PC-3 (cell line): ENCODE data around the gene OBP2B. TPM values are rescaled to one million over a fixed set of nuclear protein-coding genes. Genes with fewer than 3 reads are reported as not detected.
"Not testable (repeated sequence)": the region's sequence is repeated elsewhere in the genome, so short reads cannot be mapped to it uniquely, and the experiment has no call there.

ENCODE experiments used
- ATAC-seq: fragments of 200-7000 bp; cut with Tn5 transposase; 2 replicates; pipeline ENCODE4 v1.9.1; 2020; ENCODE audit warnings: mild to moderate bottlenecking, moderate library complexity
- BruUV-seq: library from RNA; stranded (reverse); fragments of 400-500 nt; replicated peaks from 2 replicates; lab custom pipeline; 2021; lab: Mats Ljungman, UMichigan
- CTCF ChIA-PET: fragments of 300-600 bp; sonication (Branson Sonifier 250); formaldehyde crosslinking; loops from one replicate; lab custom pipeline; 2022; ENCODE audit warnings: antibody characterized with exemption; lab: Charles Lee
- POLR2A ChIA-PET: fragments of 300-600 bp; sonication (Branson Sonifier 250); formaldehyde crosslinking; loops from one replicate; lab custom pipeline; 2022; ENCODE audit warnings: antibody characterized with exemption; ENCODE audit not compliant: unreplicated experiment; lab: Charles Lee
- DNase-seq: peaks from one replicate; pipeline ENCODE4 v3.0.0-alpha.2; 2015
- H2AFZ ChIP-seq: fragments of 300-600 bp; sonication (generic); 2 replicates; pipeline ENCODE4 v1.6.0; 2016; ENCODE audit warnings: antibody characterized with exemption, low read length
- H3F3A ChIP-seq: fragments of 300-600 bp; sonication (generic); one replicate; pipeline ENCODE4 v1.6.0; 2017; ENCODE audit warnings: antibody characterized with exemption, low read length, control low read depth, mild to moderate bottlenecking; ENCODE audit not compliant: unreplicated experiment
- H3K27ac ChIP-seq: fragments of 300-600 bp; sonication (generic); 2 replicates; pipeline ENCODE4 v1.5.1; 2016; ENCODE audit warnings: mild to moderate bottlenecking, low read length
- H3K27me3 ChIP-seq: fragments of 300-600 bp; sonication (generic); 2 replicates; pipeline ENCODE4 v1.6.1; 2016; ENCODE audit warnings: low read length, mixed read lengths
- H3K36me3 ChIP-seq: fragments of 300-600 bp; sonication (generic); 2 replicates; pipeline ENCODE4 v1.6.1; 2016; ENCODE audit warnings: low read depth, mixed run types, low read length, mixed read lengths
- H3K4me1 ChIP-seq: fragments of 300-600 bp; sonication (generic); 2 replicates; pipeline ENCODE4 v1.5.1; 2016; ENCODE audit warnings: low read length; ENCODE audit not compliant: insufficient read depth
- H3K4me2 ChIP-seq: fragments of 300-600 bp; sonication (generic); 2 replicates; pipeline ENCODE4 v1.6.0; 2016; ENCODE audit warnings: low read length
- H3K4me3 ChIP-seq: fragments of 300-600 bp; sonication (generic); 2 replicates; pipeline ENCODE4 v1.5.1; 2016; ENCODE audit warnings: mild to moderate bottlenecking, low read length, mixed read lengths
- H3K79me2 ChIP-seq: fragments of 300-600 bp; sonication (generic); 2 replicates; pipeline ENCODE4 v1.6.1; 2017; ENCODE audit warnings: low read length, mixed read lengths
- H3K9ac ChIP-seq: fragments of 300-600 bp; sonication (generic); 2 replicates; pipeline ENCODE4 v1.6.0; 2016; ENCODE audit warnings: mild to moderate bottlenecking, low read length
- H3K9me2 ChIP-seq: fragments of 300-600 bp; sonication (generic); replicated peaks from 2 replicates; pipeline ENCODE4 v1.6.1; 2016; ENCODE audit warnings: mixed run types, low read length, mixed read lengths
- H3K9me3 ChIP-seq: fragments of 300-600 bp; sonication (generic); 2 replicates; pipeline ENCODE4 v1.6.1; 2016; ENCODE audit warnings: low read length, mixed read lengths
- H4K20me1 ChIP-seq: fragments of 300-600 bp; sonication (generic); 2 replicates; pipeline ENCODE4 v1.6.1; 2016; ENCODE audit warnings: low read length, mixed read lengths
- EZH2 ChIP-seq: fragments of 300-600 bp; sonication (generic); IDR thresholded peaks from one replicate; pipeline ENCODE4 v1.6.1; 2017; ENCODE audit warnings: antibody characterized with exemption, mild to moderate bottlenecking, low read length; ENCODE audit not compliant: unreplicated experiment
- EZH2phosphoT487 ChIP-seq: fragments of 300-600 bp; sonication (generic); IDR thresholded peaks from 2 replicates; pipeline ENCODE4 v1.6.1; 2018; ENCODE audit warnings: mild to moderate bottlenecking, antibody characterized with exemption, low read length, borderline replicate concordance
- intact Hi-C: fragments of 100-400 bp; cut with micrococcal nuclease; formaldehyde crosslinking; loops from 2 replicates; pipeline ENCODE4 v1.9.0; 2023
- total RNA-seq: library from RNA; depleted of rRNA; stranded (reverse); fragments of >200 nt; gene quantifications from 2 replicates; pipeline ENCODE4 v1.2.3, GENCODE V29; 2014
- TF ChIP-seq, protein P1 (sequence below): fragments of 300-600 bp; sonication (generic); conservative IDR thresholded peaks from 2 replicates; pipeline ENCODE4 v1.5.1; 2017; ENCODE audit warnings: antibody characterized with exemption, low read depth, mild to moderate bottlenecking, low read length

Gene OBP2B
- total RNA-seq, 1 experiment from 2014 or later = not detected

- H3K27me3 ChIP-seq = no peaks in the 10 kb centered on the region
- H3K4me1 ChIP-seq = peaks cover 38% of the 10 kb centered on the region
- no peak for ATAC-seq
- H3K27ac ChIP-seq = peak overlapping the region; percentile 42
- H3F3A ChIP-seq = peaks cover 7% of the 10 kb centered on the region
- H3K9ac ChIP-seq = no peak overlapping the region; the same call in 1 of the 2 replicates
- no peak overlapping the region for H3K4me3 ChIP-seq
- no TSS peak for BruUV-seq
- H3K9me3 ChIP-seq = no peaks in the 10 kb centered on the region
- no peaks in the 10 kb centered on the region for H3K36me3 ChIP-seq
- intact Hi-C loops = no loop called here
- POLR2A ChIA-PET = no interaction called here
- CTCF ChIA-PET = no interaction called here
- H3K79me2 ChIP-seq = no peaks in the 10 kb centered on the region
- TF ChIP-seq, protein P1, sequence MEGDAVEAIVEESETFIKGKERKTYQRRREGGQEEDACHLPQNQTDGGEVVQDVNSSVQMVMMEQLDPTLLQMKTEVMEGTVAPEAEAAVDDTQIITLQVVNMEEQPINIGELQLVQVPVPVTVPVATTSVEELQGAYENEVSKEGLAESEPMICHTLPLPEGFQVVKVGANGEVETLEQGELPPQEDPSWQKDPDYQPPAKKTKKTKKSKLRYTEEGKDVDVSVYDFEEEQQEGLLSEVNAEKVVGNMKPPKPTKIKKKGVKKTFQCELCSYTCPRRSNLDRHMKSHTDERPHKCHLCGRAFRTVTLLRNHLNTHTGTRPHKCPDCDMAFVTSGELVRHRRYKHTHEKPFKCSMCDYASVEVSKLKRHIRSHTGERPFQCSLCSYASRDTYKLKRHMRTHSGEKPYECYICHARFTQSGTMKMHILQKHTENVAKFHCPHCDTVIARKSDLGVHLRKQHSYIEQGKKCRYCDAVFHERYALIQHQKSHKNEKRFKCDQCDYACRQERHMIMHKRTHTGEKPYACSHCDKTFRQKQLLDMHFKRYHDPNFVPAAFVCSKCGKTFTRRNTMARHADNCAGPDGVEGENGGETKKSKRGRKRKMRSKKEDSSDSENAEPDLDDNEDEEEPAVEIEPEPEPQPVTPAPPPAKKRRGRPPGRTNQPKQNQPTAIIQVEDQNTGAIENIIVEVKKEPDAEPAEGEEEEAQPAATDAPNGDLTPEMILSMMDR = no peak
- TF ChIP-seq EZH2 (no peak), EZH2phosphoT487 (no peak)
- DNase-seq = no peak
- H4K20me1 ChIP-seq = no peaks in the 10 kb centered on the region
- H3K4me2 ChIP-seq = peak overlapping the region; percentile 34; the same call in 1 of the 2 replicates
- no peaks in the 10 kb centered on the region for H3K9me2 ChIP-seq
- H2AFZ ChIP-seq = no peak overlapping the region
Measured at GRCh38 chr9:133210609-133211008, 1.6 kb upstream of the OBP2B start.

DNA sequence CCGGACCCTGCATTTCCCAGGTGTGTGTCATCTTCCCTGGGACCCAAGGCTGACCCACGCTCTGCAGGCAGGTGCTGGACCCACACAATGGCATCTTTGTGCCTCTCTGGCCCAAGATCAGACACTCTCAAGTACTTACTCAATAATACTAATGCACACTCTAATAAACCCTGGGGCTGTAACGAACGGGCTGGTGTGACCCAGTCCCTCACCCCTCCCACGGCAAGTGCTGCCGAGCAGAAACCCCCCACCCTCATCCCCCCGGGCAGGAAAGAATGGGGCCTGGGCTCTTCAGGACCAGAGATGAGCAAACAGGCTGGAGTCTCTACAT is 1.1 kb upstream of the OBP2B start:
- intact Hi-C loops = no loop called here
- TF ChIP-seq, protein P1 = no peak
- TF ChIP-seq EZH2phosphoT487 (no peak), EZH2 (no peak)
- Histone ChIP-seq H3K9me2 (no peaks in the 10 kb centered on the region), H2AFZ (no peak overlapping the region), H4K20me1 (no peaks in the 10 kb centered on the region), H3K4me2 (peak overlapping the region; percentile 34; the same call in 1 of the 2 replicates), H3K36me3 (no peaks in the 10 kb centered on the region), H3K79me2 (no peaks in the 10 kb centered on the region), H3K9me3 (no peaks in the 10 kb centered on the region), H3K4me1 (peaks cover 34% of the 10 kb centered on the region), H3K27ac (peak overlapping the region; percentile 42), H3K27me3 (no peaks in the 10 kb centered on the region), H3K4me3 (no peak overlapping the region), H3K9ac (no peak overlapping the region), H3F3A (peaks cover 7% of the 10 kb centered on the region)
- peak; percentile 77 for DNase-seq
- ChIA-PET CTCF (no interaction called here), POLR2A (no interaction called here)
- ATAC-seq = peak; percentile 43
- no TSS peak for BruUV-seq

- 0 out of 2 replicates have a peak overlapping the region, but pooled peaks have one; percentile 34 for H3K4me2 ChIP-seq
- H3K36me3 ChIP-seq, H3K9me3 ChIP-seq, BruUV-seq, ATAC-seq, H3K4me3 ChIP-seq, CTCF ChIA-PET, H2AFZ ChIP-seq, POLR2A ChIA-PET, intact Hi-C loops, H3K27me3 ChIP-seq, H4K20me1 ChIP-seq, H3K9ac ChIP-seq, H3K79me2 ChIP-seq, DNase-seq, H3F3A ChIP-seq, H3K9me2 ChIP-seq: not testable (repeated sequence)
- H3K4me1 ChIP-seq = peaks cover 28% of the 10 kb centered on the region
- 0 out of 2 replicates have a peak overlapping the region, but pooled peaks have one; percentile 36 for H3K27ac ChIP-seq
Measured at GRCh38 chr9:133209327-133210201, 514 bp upstream of the OBP2B start.

DNA sequence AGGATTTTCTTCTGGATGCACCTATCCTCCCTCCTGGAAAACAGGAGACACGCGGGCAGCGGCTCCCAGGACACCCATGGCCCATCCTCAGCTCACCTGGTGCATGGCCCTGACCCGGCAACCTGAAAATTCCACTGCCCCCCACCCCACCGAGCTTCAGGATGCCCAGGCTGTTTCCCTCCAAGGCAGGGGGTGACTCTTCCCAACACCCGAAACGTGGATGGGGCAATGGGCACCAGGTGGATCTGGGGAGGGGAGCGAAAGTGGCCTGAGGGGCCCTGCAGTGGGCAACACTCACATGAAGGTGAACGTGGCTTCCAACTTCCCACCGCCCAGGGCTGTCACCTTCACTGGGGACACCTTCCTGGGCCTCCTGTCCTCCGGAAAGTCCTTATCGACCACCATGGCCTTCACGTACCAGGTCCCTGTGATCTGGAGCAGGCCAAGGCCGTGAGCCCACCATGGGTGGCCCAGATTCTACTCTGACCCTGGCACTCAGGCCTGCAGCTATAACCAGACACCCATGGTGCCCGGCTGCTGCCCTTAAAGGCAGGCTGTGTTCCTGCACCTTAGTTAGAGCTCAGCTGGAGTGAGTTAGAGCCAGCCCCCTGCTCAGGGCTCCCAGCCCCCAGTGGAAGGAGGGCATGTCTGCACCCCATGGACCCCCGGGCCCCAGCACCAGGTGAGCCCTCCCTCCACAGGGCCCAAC is 725 bp downstream of the OBP2B start:
- intact Hi-C loops, H3F3A ChIP-seq, H3K27me3 ChIP-seq, H4K20me1 ChIP-seq, ATAC-seq, H3K4me3 ChIP-seq, H3K9me3 ChIP-seq, H3K27ac ChIP-seq, POLR2A ChIA-PET, H2AFZ ChIP-seq, H3K4me2 ChIP-seq, BruUV-seq, H3K36me3 ChIP-seq, DNase-seq, CTCF ChIA-PET, H3K9ac ChIP-seq, H3K79me2 ChIP-seq, H3K9me2 ChIP-seq: not testable (repeated sequence)
- peaks cover 19% of the 10 kb centered on the region for H3K4me1 ChIP-seq
